HEK293 (cell line): ENCODE measurements around the gene ABHD4.

Experiments used
- HOXA7 ChIP-seq: sonication (generic); formaldehyde crosslinking; IDR thresholded peaks from 2 replicates; pipeline ENCODE4 v1.8.1; 2022; ENCODE audit warnings: missing genetic modification reagents, borderline replicate concordance
- ZNF202 ChIP-seq: fragments of 450-650 bp; formaldehyde crosslinking; IDR thresholded peaks from 2 replicates; pipeline ENCODE4 v1.5.1; 2016; ENCODE audit warnings: missing biosample characterization, missing genetic modification characterization, borderline replicate concordance
- ZNF571 ChIP-seq: fragments of 450-650 bp; formaldehyde crosslinking; IDR thresholded peaks from 2 replicates; pipeline ENCODE4 v1.5.0; 2017; ENCODE audit warnings: missing biosample characterization, missing genetic modification characterization
- ZNF670 ChIP-seq: fragments of 450-650 bp; formaldehyde crosslinking; IDR thresholded peaks from 2 replicates; pipeline ENCODE4 v1.5.1; 2016; ENCODE audit warnings: missing biosample characterization, missing genetic modification characterization, low read depth
- ZSCAN30 ChIP-seq: fragments of 450-650 bp; IDR thresholded peaks from 2 replicates; pipeline ENCODE4 v1.5.1; 2018; ENCODE audit warnings: missing biosample characterization, mild to moderate bottlenecking, missing genetic modification characterization, moderate library complexity
- TF ChIP-seq, protein P1 (sequence below): fragments of 450-650 bp; formaldehyde crosslinking; IDR thresholded peaks from 2 replicates; pipeline ENCODE4 v1.5.1; 2016; ENCODE audit warnings: missing biosample characterization, missing genetic modification characterization

DNA sequence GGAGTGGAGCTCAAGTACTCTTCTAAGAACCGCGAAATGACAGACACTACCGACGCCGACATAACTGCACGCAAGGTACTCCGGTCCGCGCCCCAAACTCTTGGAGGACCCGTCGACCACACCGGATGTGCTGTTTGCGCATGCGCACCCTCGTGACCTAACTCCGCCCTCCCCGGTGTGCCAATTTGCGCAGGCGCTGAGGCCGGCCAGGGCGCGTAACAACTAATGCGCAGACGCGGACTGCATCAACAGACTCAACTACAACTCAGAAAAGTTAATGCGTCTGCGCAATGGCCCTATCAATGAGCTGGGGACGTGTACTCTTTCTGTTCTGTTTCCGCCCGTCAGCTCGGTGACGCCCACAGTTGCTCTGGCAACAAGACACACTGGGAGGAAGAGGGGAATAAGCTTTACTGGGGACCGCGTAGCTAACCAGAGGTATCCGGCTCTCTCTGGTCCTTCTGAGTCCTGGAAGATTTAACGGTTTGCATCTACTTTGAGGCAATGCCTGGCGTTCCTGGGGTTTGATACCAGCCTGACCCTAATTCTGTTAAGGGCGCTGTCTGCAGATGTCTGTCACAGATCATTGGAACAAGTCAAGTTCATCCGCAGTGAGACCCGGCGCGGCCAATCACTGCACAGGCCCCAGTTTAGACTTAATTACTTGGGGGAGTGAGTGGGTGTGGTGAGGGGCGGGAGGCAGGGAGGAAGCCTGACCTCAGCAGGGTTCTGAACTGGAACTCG lies 8.8 kb upstream of the ABHD4 start, which contains the start of gene DAD1:
- TF ChIP-seq ZSCAN30 (tag by site-specific recombination) (no peak), HOXA7 (no peak), ZNF670 (tag by site-specific recombination) (no peak), ZNF202 (no peak), ZNF571 (tag by site-specific recombination) (no peak)
- TF ChIP-seq, protein P1, sequence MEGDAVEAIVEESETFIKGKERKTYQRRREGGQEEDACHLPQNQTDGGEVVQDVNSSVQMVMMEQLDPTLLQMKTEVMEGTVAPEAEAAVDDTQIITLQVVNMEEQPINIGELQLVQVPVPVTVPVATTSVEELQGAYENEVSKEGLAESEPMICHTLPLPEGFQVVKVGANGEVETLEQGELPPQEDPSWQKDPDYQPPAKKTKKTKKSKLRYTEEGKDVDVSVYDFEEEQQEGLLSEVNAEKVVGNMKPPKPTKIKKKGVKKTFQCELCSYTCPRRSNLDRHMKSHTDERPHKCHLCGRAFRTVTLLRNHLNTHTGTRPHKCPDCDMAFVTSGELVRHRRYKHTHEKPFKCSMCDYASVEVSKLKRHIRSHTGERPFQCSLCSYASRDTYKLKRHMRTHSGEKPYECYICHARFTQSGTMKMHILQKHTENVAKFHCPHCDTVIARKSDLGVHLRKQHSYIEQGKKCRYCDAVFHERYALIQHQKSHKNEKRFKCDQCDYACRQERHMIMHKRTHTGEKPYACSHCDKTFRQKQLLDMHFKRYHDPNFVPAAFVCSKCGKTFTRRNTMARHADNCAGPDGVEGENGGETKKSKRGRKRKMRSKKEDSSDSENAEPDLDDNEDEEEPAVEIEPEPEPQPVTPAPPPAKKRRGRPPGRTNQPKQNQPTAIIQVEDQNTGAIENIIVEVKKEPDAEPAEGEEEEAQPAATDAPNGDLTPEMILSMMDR (tag by site-specific recombination): no peak; the same call in 1 of the 2 replicates
